PFSK-1 (cell line): ENCODE results near the gene WDR7.

Source experiments
- FOXP2 ChIP-seq: optimal IDR thresholded peaks from 2 replicates; pipeline ENCODE3; 2011; ENCODE audit warnings: borderline replicate concordance, control low read depth, inconsistent platforms; ENCODE audit not compliant: insufficient read depth; ENCODE audit errors: extremely low read length, extremely low read depth
- POLR2AphosphoS5 ChIP-seq: IDR thresholded peaks from 2 replicates; pipeline ENCODE4 v1.6.1; 2012; ENCODE audit warnings: low read depth, mild to moderate bottlenecking, control low read depth, low read length, moderate library complexity
- REST ChIP-seq, 2 experiments: IDR thresholded peaks; 2 replicates each; pipeline versions ENCODE4 v1.6.1 to v1.8.0; 2011 to 2012; ENCODE audit warnings: low read depth in 2 of 2, low read length in 2 of 2, control low read depth in 1 of 2, inconsistent platforms in 1 of 2, mild to moderate bottlenecking in 1 of 2, moderate library complexity in 1 of 2; ENCODE audit not compliant: insufficient read depth in 1 of 2
- SIN3A ChIP-seq: IDR thresholded peaks from 2 replicates; pipeline ENCODE4 v1.6.1; 2012; ENCODE audit warnings: mild to moderate bottlenecking, low read length, moderate library complexity, borderline replicate concordance; ENCODE audit not compliant: insufficient read depth
- TAF1 ChIP-seq: IDR thresholded peaks from 2 replicates; pipeline ENCODE4 v1.6.1; 2012; ENCODE audit warnings: low read length, control low read depth, borderline replicate concordance; ENCODE audit not compliant: insufficient read depth

WDR7 gene

GRCh38 chr18:56787390-56787789 lies 136.2 kb downstream of the WDR7 start:
- TF ChIP-seq POLR2AphosphoS5 (no peak), REST (IDR thresholded peaks at IDR 0.05; ENCODE audit: insufficient read depth in 1 of 2, low read depth in 2 of 2, low read length in 2 of 2) (no peak)

- TF ChIP-seq SIN3A (no peak), FOXP2 (no peak), TAF1 (no peak), REST (IDR thresholded peaks at IDR 0.05; ENCODE audit: insufficient read depth in 1 of 2, low read depth in 2 of 2, low read length in 2 of 2) (no peak), POLR2AphosphoS5 (no peak)
Measured at GRCh38 chr18:56789004-56789888, 138.1 kb downstream of the WDR7 start.

- TF ChIP-seq FOXP2 = no peak
- TF ChIP-seq REST (IDR thresholded peaks at IDR 0.05; ENCODE audit: insufficient read depth in 1 of 2, low read depth in 2 of 2, low read length in 2 of 2) = no peak
- TF ChIP-seq TAF1 = no peak
- TF ChIP-seq POLR2AphosphoS5 = no peak
- TF ChIP-seq SIN3A = no peak
Measured at GRCh38 chr18:56789889-56790180, 138.7 kb downstream of the WDR7 start.

- TF ChIP-seq SIN3A (no peak), TAF1 (no peak)
Measured at GRCh38 chr18:56795381-56795780, 144.2 kb downstream of the WDR7 start.

- no peak for TF ChIP-seq TAF1
- no peak for TF ChIP-seq FOXP2
- no peak for TF ChIP-seq POLR2AphosphoS5
- no peak for TF ChIP-seq REST (IDR thresholded peaks at IDR 0.05; ENCODE audit: insufficient read depth in 1 of 2, low read depth in 2 of 2, low read length in 2 of 2)
- TF ChIP-seq SIN3A = no peak
Measured at GRCh38 chr18:56799756-56800155, 148.6 kb downstream of the WDR7 start.
